PFSK-1 (cell line): Measurements from ENCODE around the gene MYO1D.

Experiments
- POLR2AphosphoS5 ChIP-seq: IDR thresholded peaks from 2 replicates; pipeline ENCODE4 v1.6.1; 2012; ENCODE audit warnings: low read depth, mild to moderate bottlenecking, control low read depth, low read length, moderate library complexity
- TF ChIP-seq, protein P1 (sequence below), 2 experiments: IDR thresholded peaks; 2 replicates each; pipeline versions ENCODE4 v1.6.1 to v1.8.0; 2011 to 2012; ENCODE audit warnings: low read depth in 2 of 2, low read length in 2 of 2, control low read depth in 1 of 2, inconsistent platforms in 1 of 2, mild to moderate bottlenecking in 1 of 2, moderate library complexity in 1 of 2; ENCODE audit not compliant: insufficient read depth in 1 of 2

DNA sequence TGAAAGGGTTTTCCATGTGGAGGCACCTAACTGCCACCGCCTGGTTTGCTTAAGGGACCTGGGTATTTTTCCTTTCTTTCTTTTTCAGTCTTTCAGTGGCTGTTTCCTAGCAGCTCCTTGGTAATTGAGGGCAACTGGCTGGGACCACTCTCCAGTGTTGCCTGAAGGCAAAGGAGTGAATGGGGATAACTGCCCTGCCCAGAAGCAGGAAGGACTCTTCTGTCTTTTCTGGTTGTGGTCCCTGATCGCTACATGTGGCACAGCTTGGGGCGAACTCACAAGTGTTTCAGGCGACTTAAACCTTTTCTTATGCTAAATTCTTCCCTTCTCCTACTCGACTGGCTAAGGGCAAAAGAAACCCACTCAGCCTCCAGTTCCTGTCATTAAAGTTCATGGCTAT is 40.9 kb upstream of the MYO1D start:
- TF ChIP-seq POLR2AphosphoS5 = no peak
- TF ChIP-seq, protein P1, sequence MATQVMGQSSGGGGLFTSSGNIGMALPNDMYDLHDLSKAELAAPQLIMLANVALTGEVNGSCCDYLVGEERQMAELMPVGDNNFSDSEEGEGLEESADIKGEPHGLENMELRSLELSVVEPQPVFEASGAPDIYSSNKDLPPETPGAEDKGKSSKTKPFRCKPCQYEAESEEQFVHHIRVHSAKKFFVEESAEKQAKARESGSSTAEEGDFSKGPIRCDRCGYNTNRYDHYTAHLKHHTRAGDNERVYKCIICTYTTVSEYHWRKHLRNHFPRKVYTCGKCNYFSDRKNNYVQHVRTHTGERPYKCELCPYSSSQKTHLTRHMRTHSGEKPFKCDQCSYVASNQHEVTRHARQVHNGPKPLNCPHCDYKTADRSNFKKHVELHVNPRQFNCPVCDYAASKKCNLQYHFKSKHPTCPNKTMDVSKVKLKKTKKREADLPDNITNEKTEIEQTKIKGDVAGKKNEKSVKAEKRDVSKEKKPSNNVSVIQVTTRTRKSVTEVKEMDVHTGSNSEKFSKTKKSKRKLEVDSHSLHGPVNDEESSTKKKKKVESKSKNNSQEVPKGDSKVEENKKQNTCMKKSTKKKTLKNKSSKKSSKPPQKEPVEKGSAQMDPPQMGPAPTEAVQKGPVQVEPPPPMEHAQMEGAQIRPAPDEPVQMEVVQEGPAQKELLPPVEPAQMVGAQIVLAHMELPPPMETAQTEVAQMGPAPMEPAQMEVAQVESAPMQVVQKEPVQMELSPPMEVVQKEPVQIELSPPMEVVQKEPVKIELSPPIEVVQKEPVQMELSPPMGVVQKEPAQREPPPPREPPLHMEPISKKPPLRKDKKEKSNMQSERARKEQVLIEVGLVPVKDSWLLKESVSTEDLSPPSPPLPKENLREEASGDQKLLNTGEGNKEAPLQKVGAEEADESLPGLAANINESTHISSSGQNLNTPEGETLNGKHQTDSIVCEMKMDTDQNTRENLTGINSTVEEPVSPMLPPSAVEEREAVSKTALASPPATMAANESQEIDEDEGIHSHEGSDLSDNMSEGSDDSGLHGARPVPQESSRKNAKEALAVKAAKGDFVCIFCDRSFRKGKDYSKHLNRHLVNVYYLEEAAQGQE (IDR thresholded peaks at IDR 0.05; ENCODE audit: insufficient read depth in 1 of 2, low read depth in 2 of 2, low read length in 2 of 2) = no peak
